EH (cell line): ENCODE data around the gene AMBN.
A peak's percentile ranks its signal among the peaks of the same experiment; 100 is the strongest.
"Not testable (repeated sequence)": the region's sequence is repeated elsewhere in the genome, so short reads cannot be mapped to it uniquely, and the experiment has no call there.

Source experiments
- DNase-seq: peaks from one replicate; pipeline ENCODE4 v3.0.0-alpha.2; 2015; ENCODE audit warnings: low read depth

Gene AMBN

GRCh38 chr4:70608324-70608723 is 16.3 kb downstream of the AMBN start:
- no peak for DNase-seq

GRCh38 chr4:70613306-70614183 is 21.5 kb downstream of the AMBN start:
- peak; percentile 3 for DNase-seq

- no peak for DNase-seq
These were observed 22.1 kb downstream of the AMBN start for GRCh38 chr4:70614184-70614555.

- DNase-seq, result no peak
These were observed 27.2 kb downstream of the AMBN start for GRCh38 chr4:70619288-70619687.

- DNase-seq, result no peak
These were observed 27.7 kb downstream of the AMBN start for GRCh38 chr4:70619778-70620177.

GRCh38 chr4:70623323-70623722 is 31.3 kb downstream of the AMBN start:
- no peak for DNase-seq

- DNase-seq, result no peak
These were observed 32.3 kb downstream of the AMBN start for GRCh38 chr4:70624226-70624793.

- no peak for DNase-seq
These were observed 35.6 kb downstream of the AMBN start for GRCh38 chr4:70627620-70628019.

GRCh38 chr4:70628444-70628843 is 36.4 kb downstream of the AMBN start, which contains the start of gene ENAM:
Gene ENAM, plus strand, starts transcription at chr4:70628744. Its CDS starts 757 bp downstream, at chr4:70629501.
- no peak for DNase-seq

GRCh38 chr4:70629469-70630090 is 37.5 kb downstream of the AMBN start:
- DNase-seq, result no peak

- peak; percentile 9 for DNase-seq
These were observed 38.1 kb downstream of the AMBN start for GRCh38 chr4:70630162-70630561.

- peak; percentile 65 for DNase-seq
These were observed 40.0 kb downstream of the AMBN start for GRCh38 chr4:70632028-70632427.

- DNase-seq, result no peak
These were observed 42.4 kb downstream of the AMBN start for GRCh38 chr4:70634482-70634881.

- peak; percentile 31 for DNase-seq
These were observed 45.3 kb downstream of the AMBN start for GRCh38 chr4:70637239-70637913.

- no peak for DNase-seq
These were observed 48.1 kb downstream of the AMBN start for GRCh38 chr4:70640192-70640591.

GRCh38 chr4:70650741-70651140 is 58.7 kb downstream of the AMBN start:
- DNase-seq, result not testable (repeated sequence)

- peak; percentile 53 for DNase-seq
These were observed 59.9 kb downstream of the AMBN start for GRCh38 chr4:70651864-70652506.

GRCh38 chr4:70654605-70655011 is 62.6 kb downstream of the AMBN start:
- DNase-seq, result peak; percentile 44
